T-helper 2 cell treated with Interferon-gamma antibody and Interleukin-4, amounts not matched to agents 100 ng/mL and 5 ng/mL, for 36 hours (primary cell): ENCODE data around the gene TNRC6B. TPM values are rescaled to one million over a fixed set of nuclear protein-coding genes. Genes with fewer than 3 reads are reported as not detected.

ENCODE experiments used
- intact Hi-C: fragments of 100-400 bp; cut with micrococcal nuclease; formaldehyde crosslinking; loops from one replicate; pipeline ENCODE4 v1.15.1; 2023
- total RNA-seq: library from RNA; stranded (reverse); gene quantifications from 2 replicates; pipeline ENCODE4 v1.2.3, GENCODE V29; 2022

TNRC6B gene
- total RNA-seq, 1 donor from 2014 or later: 46.7 TPM

DNA sequence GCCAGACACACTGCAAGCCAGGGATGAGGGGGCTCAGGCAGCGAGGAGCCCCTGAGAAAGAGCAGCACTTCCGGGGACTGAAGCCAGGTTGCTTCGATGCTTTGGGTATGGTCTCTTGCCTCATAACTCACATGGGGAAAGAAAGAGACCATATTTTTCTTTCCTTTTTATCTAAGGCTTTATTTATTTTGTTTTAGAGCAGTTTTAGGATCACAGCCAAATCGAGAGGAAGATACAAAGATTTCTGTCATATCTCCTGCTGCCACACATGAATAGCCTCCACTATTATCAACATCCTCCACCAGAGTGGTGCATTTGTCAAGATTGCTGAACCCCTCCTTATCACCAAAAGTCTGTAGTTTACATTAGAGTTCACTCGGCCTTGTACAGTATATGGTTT, 144.3 kb downstream of the TNRC6B start:
- intact Hi-C loops: no loop called here

GRCh38 chr22:40322818-40323447, 145.2 kb downstream of the TNRC6B start:
- intact Hi-C loops: no loop called here

GRCh38 chr22:40323681-40324171, 146.0 kb downstream of the TNRC6B start:
- intact Hi-C loops: loop anchor here (1.0 kb wide), 1 partner anchor 23 kb away; the partner anchor contains the start of gene ADSL

DNA sequence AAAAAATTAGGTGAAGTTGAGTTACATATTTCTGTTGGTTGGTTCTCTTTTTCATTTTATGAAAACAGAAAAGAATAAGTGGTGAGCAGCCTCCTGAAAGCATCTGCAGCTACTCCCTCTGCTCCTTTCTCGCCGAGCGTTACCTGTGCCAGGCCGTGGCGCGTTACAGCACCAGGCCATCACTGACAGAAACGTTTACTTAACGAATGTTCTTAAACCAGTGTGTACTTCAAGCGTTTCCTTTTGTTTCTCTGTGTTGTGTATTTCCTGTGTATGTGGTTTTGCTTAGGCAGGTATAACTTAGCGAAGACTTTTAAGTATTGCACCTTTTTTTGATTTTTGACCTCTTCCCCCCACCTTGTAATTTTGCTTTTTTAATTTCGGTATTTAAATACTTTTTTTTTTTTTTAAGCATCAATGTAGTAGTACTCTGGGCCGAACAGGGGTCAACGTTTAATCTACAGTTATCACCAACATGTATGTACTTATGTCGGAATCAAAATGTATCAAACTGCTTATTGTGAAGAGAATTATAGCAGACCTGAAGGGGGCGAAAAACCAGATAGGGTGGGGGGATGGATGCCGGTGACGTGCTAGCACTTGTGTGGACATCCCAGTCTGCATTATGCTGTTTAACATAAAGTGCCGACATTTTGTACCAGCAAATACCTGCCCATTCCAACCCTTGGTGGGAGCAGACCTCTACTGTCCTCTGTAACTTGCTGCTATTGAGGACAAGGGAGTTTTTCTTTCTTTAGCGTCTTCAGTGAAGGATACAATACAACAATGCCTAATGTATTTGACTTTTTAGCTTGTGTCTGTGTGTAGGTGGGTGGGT, 147.0 kb downstream of the TNRC6B start:
- intact Hi-C loops: loop anchor here (1.0 to 5.0 kb wide), 2 partner anchors 22 to 37 kb away; partner anchors contain the start of gene ADSL

DNA sequence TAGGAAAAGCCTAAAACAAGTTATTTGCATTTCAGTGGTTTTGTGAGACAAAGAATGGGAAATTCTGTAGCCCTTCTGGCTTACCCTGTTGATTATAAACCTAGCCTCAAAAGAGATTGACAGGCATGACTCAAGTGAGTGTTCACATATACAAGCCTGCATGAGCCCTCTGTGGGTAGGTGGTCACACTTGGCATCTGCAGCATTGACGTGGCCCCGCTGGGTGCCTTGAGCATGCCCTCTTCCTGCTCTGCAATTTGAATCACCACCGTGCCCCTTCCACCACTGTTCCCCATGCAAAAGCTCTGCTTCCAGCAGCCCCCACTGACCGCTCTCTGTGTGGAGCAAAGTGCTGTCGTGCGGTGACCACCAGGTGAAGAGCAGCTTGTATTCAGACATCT, 147.6 kb downstream of the TNRC6B start:
- intact Hi-C loops: loop anchor here (5.0 kb wide), 1 partner anchor 38 kb away; no protein-coding TSS in a partner anchor

GRCh38 chr22:40326905-40327735, 149.4 kb downstream of the TNRC6B start:
- intact Hi-C loops: loop anchor here (5.0 kb wide), 1 partner anchor 40 kb away; no protein-coding TSS in a partner anchor

GRCh38 chr22:40328546-40329456, 151.1 kb downstream of the TNRC6B start:
- intact Hi-C loops: loop anchor here (5.0 kb wide), 1 partner anchor 42 kb away; no protein-coding TSS in a partner anchor

DNA sequence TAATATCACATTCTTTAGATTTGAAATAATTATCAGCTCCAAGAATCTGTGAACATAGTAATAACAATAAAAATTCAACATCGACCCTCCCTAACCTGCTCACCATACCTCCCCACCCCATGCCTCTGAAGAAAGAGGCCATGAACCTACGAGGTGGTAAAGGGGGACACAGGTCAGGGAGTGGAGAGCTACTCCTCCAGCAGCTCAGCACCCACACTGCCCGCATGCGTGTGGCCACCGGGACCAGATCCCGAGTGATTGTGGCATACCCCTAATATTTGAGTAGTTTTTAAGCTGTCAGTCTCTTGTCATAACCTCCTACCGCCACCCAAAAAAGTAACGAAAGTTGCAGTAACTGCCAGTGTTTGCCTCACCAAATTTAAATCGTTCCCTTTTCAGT, 151.7 kb downstream of the TNRC6B start:
- intact Hi-C loops: loop anchor here (5.0 kb wide), 1 partner anchor 42 kb away; no protein-coding TSS in a partner anchor

GRCh38 chr22:40330086-40330485, 152.4 kb downstream of the TNRC6B start:
- intact Hi-C loops: no loop called here

DNA sequence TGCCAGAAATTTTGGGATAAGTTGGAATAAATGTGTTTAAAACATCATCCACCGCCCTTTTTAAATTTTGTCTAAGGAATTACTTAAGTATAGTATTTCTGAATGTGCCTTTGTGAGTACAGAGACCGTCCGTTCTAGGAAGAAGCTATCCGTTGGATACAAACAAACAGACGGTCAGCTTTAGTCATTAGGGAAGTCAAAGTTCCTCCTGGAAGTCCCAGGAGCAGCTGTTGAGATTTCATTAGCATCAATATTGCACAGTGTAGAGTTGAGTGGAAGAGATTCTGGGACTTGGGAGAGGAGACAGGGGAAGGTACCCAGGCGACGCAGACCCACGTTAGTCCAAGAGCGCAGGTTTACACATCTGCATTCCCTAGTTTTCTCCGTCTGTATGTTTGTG, 152.9 kb downstream of the TNRC6B start:
- intact Hi-C loops: no loop called here

DNA sequence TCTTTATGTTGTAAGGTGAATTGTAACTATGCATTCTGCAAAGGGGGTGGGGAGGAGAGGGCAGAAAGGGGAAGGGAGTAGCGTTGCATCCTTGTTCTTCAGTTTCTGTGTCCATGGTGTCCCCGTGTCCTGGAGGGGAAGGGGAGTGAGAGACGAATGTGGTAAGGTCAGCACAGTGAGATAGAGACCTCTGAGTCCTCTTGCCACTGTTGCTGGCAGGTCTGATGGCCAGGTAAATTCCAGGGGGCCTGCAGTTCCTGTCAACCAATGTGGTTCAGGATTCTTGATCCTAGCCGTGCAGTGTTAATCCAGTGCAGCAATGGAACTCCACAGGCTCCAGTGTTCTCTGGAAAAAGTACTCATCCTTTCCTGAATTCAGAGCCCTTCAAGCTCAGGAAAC, 154.0 kb downstream of the TNRC6B start:
- intact Hi-C loops: no loop called here

DNA sequence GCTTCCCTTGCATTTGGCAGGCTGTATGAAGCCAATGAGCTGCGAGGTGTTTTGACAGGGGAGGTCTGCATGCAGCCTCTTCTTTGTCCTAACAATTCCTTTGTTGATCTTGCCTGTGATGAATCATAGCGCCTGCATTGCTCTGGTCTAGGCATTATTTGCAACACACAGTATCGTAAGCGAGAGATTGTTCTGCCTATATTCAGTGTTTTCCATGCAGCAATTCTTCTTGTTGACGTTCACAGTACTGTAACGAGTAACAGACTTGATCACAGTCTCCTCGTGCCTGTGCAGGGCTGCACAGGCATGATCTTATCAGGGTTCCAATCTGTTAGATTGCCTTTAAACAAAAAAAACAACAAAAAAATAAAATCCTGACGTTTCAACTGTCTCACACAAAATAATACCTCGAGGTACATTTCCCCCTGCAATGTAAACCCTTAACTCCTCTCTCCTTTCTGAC, 154.6 kb downstream of the TNRC6B start:
- intact Hi-C loops: no loop called here

DNA sequence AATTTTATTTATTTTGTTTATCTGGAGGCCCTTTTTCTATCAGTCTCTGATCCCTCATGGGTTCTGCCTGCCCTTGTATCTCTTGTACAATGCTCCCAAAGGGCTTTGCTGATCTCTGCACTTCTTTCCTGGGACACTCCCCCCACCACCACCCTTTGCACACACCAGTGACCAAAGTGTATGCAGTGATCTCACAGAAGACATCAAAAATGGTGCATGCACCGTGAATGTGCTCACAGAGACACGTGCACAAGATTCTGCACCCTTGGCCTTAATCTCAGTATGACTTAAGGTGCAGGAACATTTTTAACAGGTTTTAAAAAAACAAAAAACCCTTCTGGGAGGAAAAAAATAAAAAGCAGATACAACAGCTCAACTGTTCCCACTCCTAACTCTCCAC, 156.3 kb downstream of the TNRC6B start:
- intact Hi-C loops: no loop called here

DNA sequence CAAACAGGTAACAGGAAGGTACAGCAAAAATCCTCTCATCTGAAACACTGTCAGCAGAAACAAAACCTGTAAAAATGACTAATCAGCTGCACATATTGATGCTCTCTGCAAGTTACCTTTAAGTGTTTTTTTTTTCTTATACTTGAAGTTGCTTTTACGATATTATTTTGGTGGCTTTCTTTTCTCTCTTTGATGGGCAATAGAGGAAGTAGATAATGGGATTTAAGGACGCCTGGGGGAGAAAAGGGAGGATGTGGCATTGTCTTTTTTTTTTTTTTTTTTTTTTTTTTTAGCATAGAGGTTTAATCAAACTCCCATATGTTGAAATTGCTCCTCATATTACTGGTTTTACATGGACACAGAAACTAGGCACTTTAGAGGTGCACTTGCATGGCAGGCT, 157.2 kb downstream of the TNRC6B start:
- intact Hi-C loops: no loop called here

GRCh38 chr22:40335358-40335757, 157.6 kb downstream of the TNRC6B start:
- intact Hi-C loops: no loop called here

- intact Hi-C loops: no loop called here
Measured at GRCh38 chr22:40340044-40340443, 162.3 kb downstream of the TNRC6B start.

DNA sequence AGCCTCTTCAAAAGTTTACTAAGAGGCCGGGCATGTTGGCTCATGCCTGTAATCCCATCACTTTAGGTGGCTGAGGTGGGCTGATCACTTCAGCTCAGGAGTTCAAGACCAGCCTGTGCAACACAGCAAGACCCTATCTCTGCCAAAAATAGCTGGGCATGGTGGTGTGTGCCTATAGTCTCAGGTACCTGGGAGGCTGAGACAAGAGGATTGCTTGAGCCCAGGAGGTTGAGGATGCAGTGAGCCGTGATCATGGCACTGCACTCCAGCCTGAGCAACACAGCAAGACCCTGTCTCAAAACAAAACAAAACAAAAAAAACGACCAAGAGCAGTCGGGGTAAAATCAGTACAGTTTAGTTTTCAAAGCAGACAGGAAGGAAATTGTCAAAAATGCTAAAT, 163.9 kb downstream of the TNRC6B start:
- intact Hi-C loops: no loop called here

GRCh38 chr22:40342521-40342920, 164.8 kb downstream of the TNRC6B start:
- intact Hi-C loops: no loop called here

- intact Hi-C loops: loop anchor here (5.0 kb wide), 2 partner anchors 68 to 288 kb away; no protein-coding TSS in a partner anchor
Measured at GRCh38 chr22:40345271-40345670, 167.5 kb downstream of the TNRC6B start.

DNA sequence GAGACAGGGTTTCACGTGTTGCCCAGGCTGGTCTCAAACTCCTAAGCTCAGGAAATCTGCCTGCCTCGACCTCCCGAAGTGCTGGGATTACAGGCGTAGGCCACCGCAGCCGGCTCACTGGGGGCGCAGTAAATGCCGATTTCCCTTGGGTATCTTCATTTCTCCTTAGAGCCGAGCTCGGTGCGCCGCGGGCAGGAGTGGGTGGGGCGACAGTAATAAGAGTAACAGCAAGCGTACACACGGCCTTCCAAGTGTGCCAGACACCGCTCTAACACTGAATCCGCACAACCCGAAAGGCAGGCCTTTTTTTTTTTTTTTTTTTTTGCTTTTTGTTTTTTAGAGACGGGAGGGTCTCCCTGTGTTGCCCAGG, 168.1 kb downstream of the TNRC6B start:
- intact Hi-C loops: loop anchor here (1.0 to 5.0 kb wide), 7 partner anchors 21 to 813 kb away; partner anchors contain the start of genes RPS19BP1 and TNRC6B
